C4-2B (cell line): ENCODE measurements around the gene TSPEAR.

Experiments
- ZFX ChIP-seq: fragments of 450-650 bp; IDR thresholded peaks from 2 replicates; pipeline ENCODE4 v1.6.1; 2017
- TF ChIP-seq, protein P1 (sequence below): fragments of 450-650 bp; conservative IDR thresholded peaks from 2 replicates; pipeline ENCODE4 v1.5.1; 2017; ENCODE audit warnings: mild to moderate bottlenecking

DNA sequence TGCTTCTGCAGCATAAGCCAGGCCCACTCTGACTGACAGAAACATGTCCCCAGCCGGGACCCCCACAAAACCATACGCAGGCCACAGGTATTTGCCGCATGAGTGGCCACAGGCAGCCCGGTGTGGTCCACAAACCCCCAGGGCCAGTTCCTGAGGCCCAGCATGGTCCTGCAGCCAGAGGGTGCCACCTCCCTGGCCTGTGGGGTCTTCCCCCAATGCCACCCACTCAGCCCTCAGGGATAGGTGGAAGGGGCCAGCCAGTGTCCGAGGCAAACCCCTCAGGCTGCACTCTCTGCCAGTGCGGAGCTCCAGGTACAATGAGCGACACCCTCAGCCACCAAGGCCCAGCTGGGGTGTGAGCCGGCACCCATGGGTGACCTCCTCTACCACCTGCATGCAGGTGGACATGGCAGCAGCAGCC, 46.8 kb upstream of the TSPEAR start:
- TF ChIP-seq, protein P1, sequence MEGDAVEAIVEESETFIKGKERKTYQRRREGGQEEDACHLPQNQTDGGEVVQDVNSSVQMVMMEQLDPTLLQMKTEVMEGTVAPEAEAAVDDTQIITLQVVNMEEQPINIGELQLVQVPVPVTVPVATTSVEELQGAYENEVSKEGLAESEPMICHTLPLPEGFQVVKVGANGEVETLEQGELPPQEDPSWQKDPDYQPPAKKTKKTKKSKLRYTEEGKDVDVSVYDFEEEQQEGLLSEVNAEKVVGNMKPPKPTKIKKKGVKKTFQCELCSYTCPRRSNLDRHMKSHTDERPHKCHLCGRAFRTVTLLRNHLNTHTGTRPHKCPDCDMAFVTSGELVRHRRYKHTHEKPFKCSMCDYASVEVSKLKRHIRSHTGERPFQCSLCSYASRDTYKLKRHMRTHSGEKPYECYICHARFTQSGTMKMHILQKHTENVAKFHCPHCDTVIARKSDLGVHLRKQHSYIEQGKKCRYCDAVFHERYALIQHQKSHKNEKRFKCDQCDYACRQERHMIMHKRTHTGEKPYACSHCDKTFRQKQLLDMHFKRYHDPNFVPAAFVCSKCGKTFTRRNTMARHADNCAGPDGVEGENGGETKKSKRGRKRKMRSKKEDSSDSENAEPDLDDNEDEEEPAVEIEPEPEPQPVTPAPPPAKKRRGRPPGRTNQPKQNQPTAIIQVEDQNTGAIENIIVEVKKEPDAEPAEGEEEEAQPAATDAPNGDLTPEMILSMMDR: no peak
- TF ChIP-seq ZFX: no peak
